Epithelial cell of esophagus (primary cell): ENCODE results near the gene CGB8.
"Not testable (repeated sequence)": the region's sequence is repeated elsewhere in the genome, so short reads cannot be mapped to it uniquely, and the experiment has no call there.

Experiments
- DNase-seq: peaks from one replicate; pipeline ENCODE4 v3.0.0; 2010; ENCODE audit warnings: low read depth
- H3K4me3 ChIP-seq: 2 replicates; pipeline ENCODE4 v1.5.1; 2011; ENCODE audit warnings: mild to moderate bottlenecking, low read length, control low read depth
- TF ChIP-seq, protein P1 (sequence below): IDR thresholded peaks from 2 replicates; pipeline ENCODE4 v1.5.1; 2011; ENCODE audit warnings: low read depth, mild to moderate bottlenecking, low read length, control low read depth, inconsistent platforms; ENCODE audit not compliant: insufficient read depth; ENCODE audit errors: missing control alignments

The CGB8 gene

DNA sequence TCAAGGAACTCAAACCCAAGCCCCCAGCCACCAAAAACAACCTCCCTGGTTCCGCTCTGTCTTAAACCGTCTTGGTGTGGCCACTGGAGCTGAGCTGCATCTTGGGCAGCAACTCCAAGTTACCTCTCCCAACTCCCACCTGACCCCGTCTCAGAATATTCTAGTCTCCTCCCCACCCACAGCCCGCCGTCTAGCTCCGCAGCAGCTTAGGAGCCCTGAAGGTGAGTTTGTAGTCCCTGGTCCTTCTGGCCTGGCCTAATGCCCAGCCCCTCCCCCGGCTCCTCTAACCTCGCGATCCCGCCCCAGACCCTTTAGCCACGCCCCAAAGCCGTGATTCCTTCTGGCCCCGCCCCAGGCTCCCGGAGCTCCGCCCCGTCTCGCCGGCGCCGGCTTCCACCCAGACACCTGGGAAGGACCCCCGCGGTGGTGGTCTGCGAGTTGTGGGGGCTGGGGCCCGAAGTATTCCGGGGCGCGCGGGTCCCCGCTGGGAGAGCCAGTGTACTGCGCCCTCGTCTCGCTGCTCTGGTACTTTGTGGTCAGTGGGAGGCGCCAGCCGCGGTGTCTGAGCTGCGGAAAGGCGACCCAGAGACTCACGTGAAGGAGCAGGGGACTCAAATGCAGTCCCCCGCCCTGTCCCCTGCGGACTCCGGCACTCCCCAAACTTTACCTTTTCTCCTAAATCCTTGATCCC is 29.5 kb downstream of the CGB8 start:
- TF ChIP-seq, protein P1, sequence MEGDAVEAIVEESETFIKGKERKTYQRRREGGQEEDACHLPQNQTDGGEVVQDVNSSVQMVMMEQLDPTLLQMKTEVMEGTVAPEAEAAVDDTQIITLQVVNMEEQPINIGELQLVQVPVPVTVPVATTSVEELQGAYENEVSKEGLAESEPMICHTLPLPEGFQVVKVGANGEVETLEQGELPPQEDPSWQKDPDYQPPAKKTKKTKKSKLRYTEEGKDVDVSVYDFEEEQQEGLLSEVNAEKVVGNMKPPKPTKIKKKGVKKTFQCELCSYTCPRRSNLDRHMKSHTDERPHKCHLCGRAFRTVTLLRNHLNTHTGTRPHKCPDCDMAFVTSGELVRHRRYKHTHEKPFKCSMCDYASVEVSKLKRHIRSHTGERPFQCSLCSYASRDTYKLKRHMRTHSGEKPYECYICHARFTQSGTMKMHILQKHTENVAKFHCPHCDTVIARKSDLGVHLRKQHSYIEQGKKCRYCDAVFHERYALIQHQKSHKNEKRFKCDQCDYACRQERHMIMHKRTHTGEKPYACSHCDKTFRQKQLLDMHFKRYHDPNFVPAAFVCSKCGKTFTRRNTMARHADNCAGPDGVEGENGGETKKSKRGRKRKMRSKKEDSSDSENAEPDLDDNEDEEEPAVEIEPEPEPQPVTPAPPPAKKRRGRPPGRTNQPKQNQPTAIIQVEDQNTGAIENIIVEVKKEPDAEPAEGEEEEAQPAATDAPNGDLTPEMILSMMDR = peak; percentile 23
- DNase-seq = peak; percentile 72
- H3K4me3 ChIP-seq = peak overlapping the region; percentile 40

- DNase-seq = not testable (repeated sequence)
- peak overlapping the region; percentile 40 for H3K4me3 ChIP-seq
Observed at GRCh38 chr19:49018388-49019241, 30.3 kb downstream of the CGB8 start.

DNA sequence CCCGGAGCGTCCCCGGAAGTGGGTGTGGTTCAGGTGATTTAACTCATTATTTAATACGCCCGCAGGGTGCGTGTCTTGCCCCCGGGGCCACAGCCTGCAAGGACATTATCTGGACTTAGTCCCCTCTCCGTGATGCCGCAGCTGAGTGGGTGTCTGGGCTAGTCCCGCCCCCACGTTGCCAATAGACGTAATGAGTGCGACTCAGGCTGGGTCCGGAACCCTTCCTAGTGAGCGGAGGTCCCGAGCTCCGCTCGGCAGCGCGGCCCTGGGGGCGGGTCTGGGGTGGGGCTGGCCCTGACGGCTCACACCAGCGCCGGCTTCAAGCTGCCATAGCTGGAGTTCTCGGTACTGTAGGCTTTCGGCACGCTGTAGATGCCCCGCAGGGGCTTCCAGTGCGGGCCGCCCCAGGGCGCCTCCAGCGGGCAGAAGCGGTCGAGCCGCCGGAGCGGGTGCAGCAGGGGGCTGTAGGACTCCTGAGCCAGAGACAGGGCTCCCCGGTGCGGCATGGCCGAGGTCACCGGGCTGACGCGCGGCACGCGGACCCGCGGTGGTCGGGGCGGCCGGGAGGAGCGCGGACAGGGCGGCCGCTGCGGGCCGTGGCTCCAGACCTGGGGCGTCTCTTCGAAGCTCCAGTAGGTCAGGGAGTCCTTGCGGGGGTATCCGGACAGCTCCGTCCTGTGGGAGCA is 31.1 kb downstream of the CGB8 start:
- TF ChIP-seq, protein P1 = peak; percentile 31

GRCh38 chr19:49017041-49017665 is 31.8 kb downstream of the CGB8 start, which contains the start of gene LHB:
Gene LHB (minus strand): TSS chr19:49017091. CDS start chr19:49017081, 10 bp downstream.
- H3K4me3 ChIP-seq = peak within 1 kb of the TSS; percentile 18
- TF ChIP-seq, protein P1 = no peak
- DNase-seq = no peak

More for the DNA sequence above, 31.1 kb downstream of the CGB8 start:
- DNase-seq = peak; percentile 38
- H3K4me3 ChIP-seq = peak overlapping the region; percentile 40

GRCh38 chr19:49016067-49016839 is 32.7 kb downstream of the CGB8 start:
- no peak for DNase-seq
- TF ChIP-seq, protein P1 = no peak
- H3K4me3 ChIP-seq = no peak overlapping the region

DNA sequence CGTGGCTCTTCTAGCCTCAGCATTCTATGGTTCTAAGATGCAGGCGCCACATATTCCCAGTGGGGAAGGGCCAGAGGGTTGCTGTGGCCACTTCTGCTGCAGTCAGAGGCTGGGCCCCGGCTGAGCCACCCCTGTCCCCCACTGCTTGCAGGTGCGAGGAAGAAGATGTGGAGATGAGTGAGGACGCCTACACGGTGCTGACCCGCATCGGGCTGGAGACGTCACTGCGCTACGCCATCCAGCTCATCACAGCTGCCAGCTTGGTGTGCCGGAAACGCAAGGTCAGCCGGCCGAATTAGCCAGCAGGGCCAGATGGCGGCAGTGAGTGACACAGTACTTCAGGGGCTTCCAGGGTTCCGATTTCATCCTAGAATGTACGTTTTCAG is 34.0 kb downstream of the CGB8 start:
- DNase-seq = no peak
- TF ChIP-seq, protein P1 = no peak
- no peak overlapping the region for H3K4me3 ChIP-seq
